ENCODE measurements around the gene VPREB1. TPM values are rescaled to one million over a fixed set of nuclear protein-coding genes. Genes with fewer than 3 reads are reported as not detected.
"Not testable (repeated sequence)": the region's sequence is repeated elsewhere in the genome, so short reads cannot be mapped to it uniquely, and the experiment has no call there.

The VPREB1 gene
- total RNA-seq, 6 donors from 2014 or later: not detected

DNA sequence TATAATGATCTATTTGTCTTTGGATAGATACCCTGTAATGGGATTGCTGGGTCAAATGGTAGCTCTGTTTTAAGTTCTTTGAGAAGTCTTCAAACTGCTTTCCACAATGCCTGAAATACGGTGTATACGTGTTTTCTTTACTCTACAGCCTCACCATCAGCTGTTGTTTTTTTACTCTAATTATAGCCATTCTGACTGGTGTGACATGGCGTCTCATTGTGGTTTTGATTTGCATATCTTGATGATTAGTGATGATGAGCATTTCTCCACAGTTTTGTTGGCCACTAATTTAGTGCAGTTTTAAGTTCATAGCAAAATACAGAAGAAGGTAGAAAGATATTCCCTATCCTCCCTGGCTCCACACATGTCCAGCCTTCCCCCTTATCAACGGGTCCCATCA lies 26.3 kb upstream of the VPREB1 start:
- Histone ChIP-seq H3K4me1 (no peaks in the 10 kb centered on the region), H3K36me3 (no peaks in the 10 kb centered on the region), H3K4me3 (no peak overlapping the region), H3K9me3 (no peaks in the 10 kb centered on the region), H3K27me3 (no peaks in the 10 kb centered on the region), H3K27ac (no peak overlapping the region)
- TF ChIP-seq, protein P1, sequence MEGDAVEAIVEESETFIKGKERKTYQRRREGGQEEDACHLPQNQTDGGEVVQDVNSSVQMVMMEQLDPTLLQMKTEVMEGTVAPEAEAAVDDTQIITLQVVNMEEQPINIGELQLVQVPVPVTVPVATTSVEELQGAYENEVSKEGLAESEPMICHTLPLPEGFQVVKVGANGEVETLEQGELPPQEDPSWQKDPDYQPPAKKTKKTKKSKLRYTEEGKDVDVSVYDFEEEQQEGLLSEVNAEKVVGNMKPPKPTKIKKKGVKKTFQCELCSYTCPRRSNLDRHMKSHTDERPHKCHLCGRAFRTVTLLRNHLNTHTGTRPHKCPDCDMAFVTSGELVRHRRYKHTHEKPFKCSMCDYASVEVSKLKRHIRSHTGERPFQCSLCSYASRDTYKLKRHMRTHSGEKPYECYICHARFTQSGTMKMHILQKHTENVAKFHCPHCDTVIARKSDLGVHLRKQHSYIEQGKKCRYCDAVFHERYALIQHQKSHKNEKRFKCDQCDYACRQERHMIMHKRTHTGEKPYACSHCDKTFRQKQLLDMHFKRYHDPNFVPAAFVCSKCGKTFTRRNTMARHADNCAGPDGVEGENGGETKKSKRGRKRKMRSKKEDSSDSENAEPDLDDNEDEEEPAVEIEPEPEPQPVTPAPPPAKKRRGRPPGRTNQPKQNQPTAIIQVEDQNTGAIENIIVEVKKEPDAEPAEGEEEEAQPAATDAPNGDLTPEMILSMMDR (IDR thresholded peaks at IDR 0.05): no peak
- TF ChIP-seq POLR2AphosphoS5 (IDR thresholded peaks at IDR 0.05) (no peak), POLR2A (IDR thresholded peaks at IDR 0.05) (no peak), EP300 (IDR thresholded peaks at IDR 0.05) (no peak)
- ATAC-seq (ENCODE audit: low FRiP score in 2 of 2): no peak
- DNase-seq: no peak
- 20 to 78% methylated on average over 4 of the region's 4 CpGs for WGBS, 2 donors

DNA sequence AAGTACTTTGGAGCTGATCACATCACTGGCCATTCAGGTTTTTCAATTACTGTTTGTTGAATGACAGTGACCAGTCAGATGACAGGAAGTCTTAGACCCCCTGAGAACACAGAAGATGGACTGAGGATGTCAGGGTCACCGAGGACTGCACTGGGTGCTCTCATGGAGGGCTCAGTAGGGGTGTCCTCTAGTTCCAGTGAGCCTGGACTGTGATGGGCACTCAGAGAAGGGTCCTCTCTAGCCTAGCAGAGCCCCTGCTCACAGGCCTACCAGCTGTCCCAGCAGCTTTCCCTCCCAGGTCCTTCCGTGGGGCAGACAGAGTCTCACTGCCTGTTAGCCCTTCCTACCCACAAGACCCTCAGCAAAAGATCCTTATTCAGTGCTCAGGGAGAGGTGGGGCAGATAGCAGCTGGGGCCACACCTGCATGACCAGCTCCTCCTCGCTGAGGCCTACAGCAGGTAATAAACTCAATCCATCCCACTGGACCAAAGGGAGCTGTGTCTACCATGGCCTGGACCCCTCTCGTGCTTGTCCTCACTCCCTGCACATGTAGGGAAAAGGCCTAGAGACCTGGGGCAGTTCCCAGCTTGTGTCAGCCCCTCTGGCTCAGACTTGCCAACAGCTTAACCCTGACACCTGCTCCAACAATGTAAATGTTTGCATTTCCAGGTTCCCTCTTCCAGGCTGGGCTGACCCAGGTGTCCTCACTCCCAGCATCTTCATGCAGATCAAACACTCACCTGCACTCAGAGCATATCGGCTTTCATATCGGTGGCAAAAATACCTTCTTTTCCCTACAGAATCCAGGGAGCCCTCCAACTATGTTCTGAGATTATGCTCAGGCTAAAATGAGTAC lies 25.2 kb upstream of the VPREB1 start:
- no peaks in the 10 kb centered on the region for H3K36me3 ChIP-seq
- 57 to 88% methylated on average over 5 to 6 of the region's 6 CpGs for WGBS, 2 donors

DNA sequence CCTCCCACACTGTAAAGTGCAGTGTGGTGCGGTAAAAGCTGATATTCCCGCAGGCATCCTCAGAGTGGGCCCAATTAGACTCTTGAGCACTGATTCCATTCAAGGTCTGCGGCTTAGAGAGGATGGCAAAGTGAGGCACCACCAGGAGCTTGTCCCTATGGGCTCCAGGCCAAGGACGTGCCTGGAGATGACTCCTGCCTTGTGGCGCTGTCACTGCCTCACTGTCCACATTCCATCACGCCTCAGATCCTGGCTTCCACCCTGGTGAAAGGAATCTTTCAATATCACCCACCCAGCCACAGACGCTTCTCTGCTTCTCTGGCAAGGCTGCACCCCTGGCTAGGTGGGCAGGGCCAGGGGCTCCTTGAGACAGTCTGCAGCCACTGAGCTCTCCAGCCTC lies 23.5 kb upstream of the VPREB1 start:
- not testable (repeated sequence) for DNase-seq; H3K9me3 ChIP-seq; H3K4me1 ChIP-seq; H3K4me3 ChIP-seq; H3K27ac ChIP-seq; H3K27me3 ChIP-seq; ATAC-seq (ENCODE audit: low FRiP score in 2 of 2); H3K36me3 ChIP-seq
- no CpG with 5 or more reads among the region's 7 CpGs for WGBS, 2 donors

More for the DNA sequence above, 25.2 kb upstream of the VPREB1 start:
- TF ChIP-seq EP300 (IDR thresholded peaks at IDR 0.05): no peak
- ATAC-seq (ENCODE audit: low FRiP score in 2 of 2): no peak
- DNase-seq: no peak
- no peak overlapping the region for H3K4me3 ChIP-seq
- no peak overlapping the region for H3K27ac ChIP-seq
- no peaks in the 10 kb centered on the region for H3K4me1 ChIP-seq
- no peaks in the 10 kb centered on the region for H3K9me3 ChIP-seq
- H3K27me3 ChIP-seq: no peaks in the 10 kb centered on the region

DNA sequence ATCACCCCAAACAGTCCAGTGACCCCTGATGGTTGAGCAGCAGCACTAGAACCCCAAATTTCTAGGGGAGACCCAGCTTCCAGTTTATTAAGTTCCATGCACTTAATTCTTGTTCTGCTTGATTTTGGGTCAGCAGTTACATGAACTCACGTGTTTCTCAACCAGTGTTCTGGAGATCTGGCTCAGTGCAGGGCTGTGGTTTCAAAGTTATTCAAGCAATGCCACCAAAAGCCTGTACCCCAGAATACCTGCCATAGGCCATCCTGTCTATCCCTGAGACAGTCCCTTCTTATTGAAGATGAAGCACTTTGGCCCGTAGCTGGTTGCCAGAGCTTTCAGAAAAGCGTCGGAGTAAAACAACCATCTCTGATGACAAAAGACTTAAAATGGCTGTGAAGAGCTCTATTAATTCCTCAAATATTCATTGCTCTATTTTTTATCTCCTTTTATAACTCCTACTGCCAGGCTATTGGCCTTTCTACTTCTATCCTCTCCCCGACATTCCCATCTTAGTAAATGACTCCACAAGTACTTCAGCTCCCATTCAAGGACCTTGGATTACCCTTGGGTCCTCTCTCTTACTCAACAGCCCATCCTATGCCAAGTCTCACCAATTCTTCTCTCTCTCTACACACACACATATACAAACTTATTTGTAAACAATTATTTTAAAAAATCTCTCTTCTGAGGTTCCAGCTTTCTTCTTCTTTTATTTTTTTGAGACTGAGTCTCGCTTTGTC lies 18.0 kb upstream of the VPREB1 start:
- no peak overlapping the region for H3K27ac ChIP-seq
- peak in 1 of 2 donors; percentile 34 for ATAC-seq (ENCODE audit: low FRiP score in 2 of 2)
- no peaks in the 10 kb centered on the region for H3K27me3 ChIP-seq
- H3K4me3 ChIP-seq: no peak overlapping the region
- no peak for DNase-seq
- TF ChIP-seq EP300 (IDR thresholded peaks at IDR 0.05) (no peak), POLR2A (IDR thresholded peaks at IDR 0.05) (no peak), POLR2AphosphoS5 (IDR thresholded peaks at IDR 0.05) (no peak)
- TF ChIP-seq, protein P1 (IDR thresholded peaks at IDR 0.05): no peak
- no peaks in the 10 kb centered on the region for H3K36me3 ChIP-seq
- WGBS, 2 donors: 75% methylated on average over 6 of the region's 6 CpGs
- no peaks in the 10 kb centered on the region for H3K9me3 ChIP-seq
- H3K4me1 ChIP-seq: no peaks in the 10 kb centered on the region

DNA sequence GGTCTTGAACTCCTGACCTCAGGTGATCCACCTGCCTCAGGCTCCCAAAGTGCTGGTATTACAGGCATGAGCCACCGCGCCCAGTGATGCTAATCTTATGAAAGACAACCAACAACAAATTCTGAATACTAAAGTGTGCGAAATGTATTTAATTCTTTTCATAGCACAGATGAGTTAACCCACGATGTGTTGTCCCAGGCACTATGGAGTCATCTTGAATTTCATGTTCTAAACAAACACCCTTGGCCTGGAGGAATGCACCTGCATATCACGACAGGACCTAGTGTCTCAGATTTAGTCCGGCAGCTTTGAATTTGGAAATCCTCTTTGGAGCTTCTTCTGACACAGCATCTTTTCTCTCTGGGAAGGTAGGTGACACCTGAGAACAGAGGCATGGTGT lies 16.2 kb upstream of the VPREB1 start:
- Histone ChIP-seq H3K27ac (no peak overlapping the region), H3K9me3 (no peaks in the 10 kb centered on the region), H3K36me3 (no peaks in the 10 kb centered on the region), H3K27me3 (no peaks in the 10 kb centered on the region), H3K4me1 (no peaks in the 10 kb centered on the region), H3K4me3 (no peak overlapping the region)
- no peak for ATAC-seq (ENCODE audit: low FRiP score in 2 of 2)
- no peak for TF ChIP-seq EP300 (IDR thresholded peaks at IDR 0.05)
- no peak for TF ChIP-seq POLR2A (IDR thresholded peaks at IDR 0.05)
- TF ChIP-seq POLR2AphosphoS5 (IDR thresholded peaks at IDR 0.05): no peak
- TF ChIP-seq, protein P1 (IDR thresholded peaks at IDR 0.05): no peak
- 84 to 85% methylated on average over 6 of the region's 6 CpGs for WGBS, 2 donors
- no peak for DNase-seq
